Duodenal mucosa (tissue), 2 donors: Measurements from ENCODE around the gene EPM2A.

Source experiments
- H3K27ac ChIP-seq: one replicate; pipeline ENCODE4 v1.7.0; 2013; ENCODE audit warnings: low read depth, low read length
- H3K27me3 ChIP-seq, 2 donors: one replicate each; pipeline ENCODE4 v1.7.0; 2013; ENCODE audit warnings: low read length in 2 of 2, control low read depth in 1 of 2; ENCODE audit not compliant: insufficient read depth in 2 of 2, control insufficient read depth in 1 of 2
- H3K36me3 ChIP-seq, 2 donors: one replicate each; pipeline ENCODE4 v1.7.0; 2013; ENCODE audit warnings: low read length in 2 of 2, control low read depth in 1 of 2; ENCODE audit not compliant: insufficient read depth in 2 of 2, control insufficient read depth in 1 of 2
- H3K4me1 ChIP-seq, 2 donors: one replicate each; pipeline ENCODE4 v1.7.0; 2013; ENCODE audit warnings: low read length in 2 of 2, control low read depth in 1 of 2; ENCODE audit not compliant: insufficient read depth in 2 of 2, control insufficient read depth in 1 of 2
- H3K4me3 ChIP-seq, 2 donors: one replicate each; pipeline ENCODE4 v1.7.0; 2013; ENCODE audit warnings: low read length in 2 of 2, low read depth in 1 of 2
- H3K9ac ChIP-seq, 2 donors: one replicate each; pipeline ENCODE4 v1.7.0; 2013; ENCODE audit warnings: low read length in 2 of 2, low read depth in 1 of 2
- H3K9me3 ChIP-seq, 2 donors: one replicate each; pipeline ENCODE4 v1.7.0; 2013; ENCODE audit warnings: low read length in 2 of 2, control low read depth in 1 of 2; ENCODE audit not compliant: control insufficient read depth in 1 of 2

Gene EPM2A

GRCh38 chr6:145735356-145736165 lies at the start of gene EPM2A:
EPM2A (minus strand) TSS chr6:145735520; CDS start chr6:145735498, 22 bp downstream.
- H3K36me3 ChIP-seq = no peaks in the 10 kb centered on the region
- peak within 1 kb of the TSS; percentile 84 to 93 for H3K4me3 ChIP-seq
- H3K27me3 ChIP-seq = no peaks in the 10 kb centered on the region
- peak within 1 kb of the TSS; percentile 84 to 86 for H3K9ac ChIP-seq
- peak within 1 kb of the TSS; percentile 93 for H3K27ac ChIP-seq
- peaks cover 10 to 12% of the 10 kb centered on the region in 2 donors for H3K4me1 ChIP-seq
- no peaks in the 10 kb centered on the region for H3K9me3 ChIP-seq

GRCh38 chr6:145784683-145785082 lies 49.4 kb upstream of the EPM2A start:
- no peak overlapping the region for H3K9ac ChIP-seq
- no peaks in the 10 kb centered on the region for H3K4me1 ChIP-seq
- H3K27me3 ChIP-seq = no peaks in the 10 kb centered on the region
- H3K36me3 ChIP-seq = no peaks in the 10 kb centered on the region
- no peak overlapping the region for H3K4me3 ChIP-seq
- H3K27ac ChIP-seq = no peak overlapping the region
- no peaks in the 10 kb centered on the region for H3K9me3 ChIP-seq

- no peaks in the 10 kb centered on the region for H3K27me3 ChIP-seq
- no peaks in the 10 kb centered on the region for H3K36me3 ChIP-seq
- H3K9me3 ChIP-seq = no peaks in the 10 kb centered on the region
- H3K4me3 ChIP-seq = no peak overlapping the region
- H3K27ac ChIP-seq = no peak overlapping the region
- no peak overlapping the region for H3K9ac ChIP-seq
- H3K4me1 ChIP-seq = no peaks in the 10 kb centered on the region
Observed at GRCh38 chr6:145783796-145784195, 48.5 kb upstream of the EPM2A start.

- Histone ChIP-seq H3K27ac (no peak overlapping the region), H3K27me3 (no peaks in the 10 kb centered on the region), H3K9ac (no peak overlapping the region), H3K36me3 (no peaks in the 10 kb centered on the region), H3K4me1 (no peaks in the 10 kb centered on the region), H3K9me3 (no peaks in the 10 kb centered on the region), H3K4me3 (no peak overlapping the region)
Observed at GRCh38 chr6:145772846-145773245, 37.5 kb upstream of the EPM2A start.

GRCh38 chr6:145765449-145765848 lies 30.1 kb upstream of the EPM2A start:
- H3K9ac ChIP-seq = no peak overlapping the region
- H3K27ac ChIP-seq = no peak overlapping the region
- H3K27me3 ChIP-seq = no peaks in the 10 kb centered on the region
- H3K36me3 ChIP-seq = no peaks in the 10 kb centered on the region
- H3K4me3 ChIP-seq = no peak overlapping the region
- H3K9me3 ChIP-seq = no peaks in the 10 kb centered on the region
- H3K4me1 ChIP-seq = no peaks in the 10 kb centered on the region

GRCh38 chr6:145763742-145764141 lies 28.4 kb upstream of the EPM2A start:
- Histone ChIP-seq H3K4me1 (no peaks in the 10 kb centered on the region), H3K4me3 (no peak overlapping the region)

GRCh38 chr6:145761584-145761983 lies 26.3 kb upstream of the EPM2A start:
- Histone ChIP-seq H3K9ac (no peak overlapping the region), H3K9me3 (no peaks in the 10 kb centered on the region), H3K27ac (no peak overlapping the region), H3K36me3 (no peaks in the 10 kb centered on the region), H3K27me3 (no peaks in the 10 kb centered on the region), H3K4me3 (no peak overlapping the region), H3K4me1 (no peaks in the 10 kb centered on the region)

More at GRCh38 chr6:145763742-145764141, 28.4 kb upstream of the EPM2A start:
- Histone ChIP-seq H3K27ac (no peak overlapping the region), H3K36me3 (no peaks in the 10 kb centered on the region), H3K27me3 (no peaks in the 10 kb centered on the region), H3K9ac (no peak overlapping the region), H3K9me3 (no peaks in the 10 kb centered on the region)

- Histone ChIP-seq H3K9ac (no peak overlapping the region), H3K9me3 (no peaks in the 10 kb centered on the region), H3K27me3 (no peaks in the 10 kb centered on the region), H3K4me1 (no peaks in the 10 kb centered on the region), H3K4me3 (no peak overlapping the region), H3K36me3 (no peaks in the 10 kb centered on the region), H3K27ac (no peak overlapping the region)
Observed at GRCh38 chr6:145758113-145758512, 22.8 kb upstream of the EPM2A start.

GRCh38 chr6:145756170-145756662 lies 20.9 kb upstream of the EPM2A start:
- no peaks in the 10 kb centered on the region for H3K9me3 ChIP-seq
- H3K27ac ChIP-seq = no peak overlapping the region
- H3K4me3 ChIP-seq = no peak overlapping the region
- no peaks in the 10 kb centered on the region for H3K4me1 ChIP-seq
- no peaks in the 10 kb centered on the region for H3K36me3 ChIP-seq
- H3K9ac ChIP-seq = no peak overlapping the region
- peaks cover 0 to 4% of the 10 kb centered on the region in 2 donors for H3K27me3 ChIP-seq

GRCh38 chr6:145755682-145756081 lies 20.4 kb upstream of the EPM2A start:
- H3K27me3 ChIP-seq = peaks cover 0 to 4% of the 10 kb centered on the region in 2 donors
- H3K27ac ChIP-seq = no peak overlapping the region
- no peak overlapping the region for H3K9ac ChIP-seq
- no peak overlapping the region for H3K4me3 ChIP-seq
- H3K4me1 ChIP-seq = no peaks in the 10 kb centered on the region
- H3K9me3 ChIP-seq = no peaks in the 10 kb centered on the region
- no peaks in the 10 kb centered on the region for H3K36me3 ChIP-seq
